PC-3 (cell line): ENCODE measurements around the gene KRT6A. TPM values are rescaled to one million over a fixed set of nuclear protein-coding genes. Genes with fewer than 3 reads are reported as not detected.

ENCODE experiments used
- ATAC-seq: fragments of 200-7000 bp; cut with Tn5 transposase; 2 replicates; pipeline ENCODE4 v1.9.1; 2020; ENCODE audit warnings: mild to moderate bottlenecking, moderate library complexity
- BruUV-seq: library from RNA; stranded (reverse); fragments of 400-500 nt; replicated peaks from 2 replicates; lab custom pipeline; 2021; lab: Mats Ljungman, UMichigan
- CTCF ChIA-PET: fragments of 300-600 bp; sonication (Branson Sonifier 250); formaldehyde crosslinking; loops from one replicate; lab custom pipeline; 2022; ENCODE audit warnings: antibody characterized with exemption; lab: Charles Lee
- POLR2A ChIA-PET: fragments of 300-600 bp; sonication (Branson Sonifier 250); formaldehyde crosslinking; loops from one replicate; lab custom pipeline; 2022; ENCODE audit warnings: antibody characterized with exemption; ENCODE audit not compliant: unreplicated experiment; lab: Charles Lee
- DNase-seq: peaks from one replicate; pipeline ENCODE4 v3.0.0-alpha.2; 2015
- H2AFZ ChIP-seq: fragments of 300-600 bp; sonication (generic); 2 replicates; pipeline ENCODE4 v1.6.0; 2016; ENCODE audit warnings: antibody characterized with exemption, low read length
- H3F3A ChIP-seq: fragments of 300-600 bp; sonication (generic); one replicate; pipeline ENCODE4 v1.6.0; 2017; ENCODE audit warnings: antibody characterized with exemption, low read length, control low read depth, mild to moderate bottlenecking; ENCODE audit not compliant: unreplicated experiment
- H3K27ac ChIP-seq: fragments of 300-600 bp; sonication (generic); 2 replicates; pipeline ENCODE4 v1.5.1; 2016; ENCODE audit warnings: mild to moderate bottlenecking, low read length
- H3K27me3 ChIP-seq: fragments of 300-600 bp; sonication (generic); 2 replicates; pipeline ENCODE4 v1.6.1; 2016; ENCODE audit warnings: low read length, mixed read lengths
- H3K36me3 ChIP-seq: fragments of 300-600 bp; sonication (generic); 2 replicates; pipeline ENCODE4 v1.6.1; 2016; ENCODE audit warnings: low read depth, mixed run types, low read length, mixed read lengths
- H3K4me1 ChIP-seq: fragments of 300-600 bp; sonication (generic); 2 replicates; pipeline ENCODE4 v1.5.1; 2016; ENCODE audit warnings: low read length; ENCODE audit not compliant: insufficient read depth
- H3K4me2 ChIP-seq: fragments of 300-600 bp; sonication (generic); 2 replicates; pipeline ENCODE4 v1.6.0; 2016; ENCODE audit warnings: low read length
- H3K4me3 ChIP-seq: fragments of 300-600 bp; sonication (generic); 2 replicates; pipeline ENCODE4 v1.5.1; 2016; ENCODE audit warnings: mild to moderate bottlenecking, low read length, mixed read lengths
- H3K79me2 ChIP-seq: fragments of 300-600 bp; sonication (generic); 2 replicates; pipeline ENCODE4 v1.6.1; 2017; ENCODE audit warnings: low read length, mixed read lengths
- H3K9ac ChIP-seq: fragments of 300-600 bp; sonication (generic); 2 replicates; pipeline ENCODE4 v1.6.0; 2016; ENCODE audit warnings: mild to moderate bottlenecking, low read length
- H3K9me2 ChIP-seq: fragments of 300-600 bp; sonication (generic); replicated peaks from 2 replicates; pipeline ENCODE4 v1.6.1; 2016; ENCODE audit warnings: mixed run types, low read length, mixed read lengths
- H3K9me3 ChIP-seq: fragments of 300-600 bp; sonication (generic); 2 replicates; pipeline ENCODE4 v1.6.1; 2016; ENCODE audit warnings: low read length, mixed read lengths
- H4K20me1 ChIP-seq: fragments of 300-600 bp; sonication (generic); 2 replicates; pipeline ENCODE4 v1.6.1; 2016; ENCODE audit warnings: low read length, mixed read lengths
- CTCF ChIP-seq: fragments of 300-600 bp; sonication (generic); conservative IDR thresholded peaks from 2 replicates; pipeline ENCODE4 v1.5.1; 2017; ENCODE audit warnings: antibody characterized with exemption, low read depth, mild to moderate bottlenecking, low read length
- EZH2 ChIP-seq: fragments of 300-600 bp; sonication (generic); IDR thresholded peaks from one replicate; pipeline ENCODE4 v1.6.1; 2017; ENCODE audit warnings: antibody characterized with exemption, mild to moderate bottlenecking, low read length; ENCODE audit not compliant: unreplicated experiment
- EZH2phosphoT487 ChIP-seq: fragments of 300-600 bp; sonication (generic); IDR thresholded peaks from 2 replicates; pipeline ENCODE4 v1.6.1; 2018; ENCODE audit warnings: mild to moderate bottlenecking, antibody characterized with exemption, low read length, borderline replicate concordance
- intact Hi-C: fragments of 100-400 bp; cut with micrococcal nuclease; formaldehyde crosslinking; loops from 2 replicates; pipeline ENCODE4 v1.9.0; 2023
- total RNA-seq: library from RNA; depleted of rRNA; stranded (reverse); fragments of >200 nt; gene quantifications from 2 replicates; pipeline ENCODE4 v1.2.3, GENCODE V29; 2014

Gene KRT6A
- total RNA-seq, 1 experiment from 2014 or later, result 46.3 TPM

- no peaks in the 10 kb centered on the region for H3K36me3 ChIP-seq
- CTCF ChIA-PET, result no interaction called here
- DNase-seq (peak; percentile 78), ATAC-seq (no peak)
- H3K9me3 ChIP-seq, result no peaks in the 10 kb centered on the region
- intact Hi-C loops, result loop anchor here (5.0 to 10.0 kb wide), 3 partner anchors 60 to 427 kb away; no protein-coding TSS in a partner anchor
- no peaks in the 10 kb centered on the region for H3K9me2 ChIP-seq
- H3K4me1 ChIP-seq, result peaks cover 51% of the 10 kb centered on the region
- H3K9ac ChIP-seq, result peak overlapping the region; percentile 57; the same call in 1 of the 2 replicates
- peak overlapping the region; percentile 95 for H3K27ac ChIP-seq
- no TSS peak for BruUV-seq
- H3K27me3 ChIP-seq, result no peaks in the 10 kb centered on the region
- H3F3A ChIP-seq, result peaks cover 24% of the 10 kb centered on the region
- H3K4me3 ChIP-seq, result no peak overlapping the region
- TF ChIP-seq EZH2phosphoT487 (no peak), CTCF (no peak), EZH2 (no peak)
- peak overlapping the region; percentile 32; the same call in 1 of the 2 replicates for H3K4me2 ChIP-seq
- H3K79me2 ChIP-seq, result no peaks in the 10 kb centered on the region
- no peak overlapping the region for H2AFZ ChIP-seq
- H4K20me1 ChIP-seq, result no peaks in the 10 kb centered on the region
- POLR2A ChIA-PET, result no interaction called here
Observed at GRCh38 chr12:52444647-52445595, 48.1 kb downstream of the KRT6A start.

GRCh38 chr12:52443966-52444365 lies 49.1 kb downstream of the KRT6A start:
- Histone ChIP-seq H3K9me2 (no peaks in the 10 kb centered on the region), H3K4me3 (no peak overlapping the region), H2AFZ (no peak overlapping the region), H3K27ac (peak overlapping the region; percentile 95), H3K36me3 (no peaks in the 10 kb centered on the region), H3K9ac (peak overlapping the region; percentile 57), H3F3A (peaks cover 24% of the 10 kb centered on the region), H3K4me2 (peak overlapping the region; percentile 24; the same call in 1 of the 2 replicates), H4K20me1 (no peaks in the 10 kb centered on the region), H3K9me3 (no peaks in the 10 kb centered on the region), H3K27me3 (no peaks in the 10 kb centered on the region), H3K79me2 (no peaks in the 10 kb centered on the region), H3K4me1 (peaks cover 61% of the 10 kb centered on the region)
- DNase-seq (no peak), ATAC-seq (no peak)
- CTCF ChIA-PET, result no interaction called here
- no peak for TF ChIP-seq EZH2
- POLR2A ChIA-PET, result no interaction called here
- BruUV-seq, result no TSS peak
- intact Hi-C loops, result loop anchor here (5.0 to 10.0 kb wide), 3 partner anchors 61 to 428 kb away; no protein-coding TSS in a partner anchor

- ChIA-PET CTCF (interaction anchor here (0.7 to 1.0 kb wide), 3 partner anchors 47 to 437 kb away, joined by 3 read pairs; no protein-coding TSS in a partner anchor), POLR2A (interaction anchor here (0.7 to 0.8 kb wide), 2 partner anchors 277 to 432 kb away, joined by 3 read pairs; no protein-coding TSS in a partner anchor)
- BruUV-seq, result no TSS peak
- peak overlapping the region; percentile 72 for H3K4me2 ChIP-seq
- no peaks in the 10 kb centered on the region for H3K36me3 ChIP-seq
- peak overlapping the region; percentile 11; the same call in 1 of the 2 replicates for H3K4me3 ChIP-seq
- H2AFZ ChIP-seq, result no peak overlapping the region
- ATAC-seq (peak; percentile 64), DNase-seq (peak; percentile 99)
- no peaks in the 10 kb centered on the region for H4K20me1 ChIP-seq
- TF ChIP-seq EZH2, result no peak
- TF ChIP-seq CTCF, result peak; percentile 56
- TF ChIP-seq EZH2phosphoT487, result no peak
- peaks cover 24% of the 10 kb centered on the region for H3F3A ChIP-seq
- intact Hi-C loops, result loop anchor here (5.0 to 10.0 kb wide), 3 partner anchors 62 to 430 kb away; no protein-coding TSS in a partner anchor
- H3K9me3 ChIP-seq, result no peaks in the 10 kb centered on the region
- no peaks in the 10 kb centered on the region for H3K27me3 ChIP-seq
- H3K9me2 ChIP-seq, result no peaks in the 10 kb centered on the region
- peaks cover 72% of the 10 kb centered on the region for H3K4me1 ChIP-seq
- peak overlapping the region; percentile 95 for H3K27ac ChIP-seq
- no peaks in the 10 kb centered on the region for H3K79me2 ChIP-seq
- peak overlapping the region; percentile 75 for H3K9ac ChIP-seq
Observed at GRCh38 chr12:52442600-52443061, 50.4 kb downstream of the KRT6A start.
